MCF 10A (cell line): ENCODE measurements around the gene ST3GAL3. TPM values are rescaled to one million over a fixed set of nuclear protein-coding genes. Genes with fewer than 3 reads are reported as not detected.

Experiments
- BruUV-seq: library from RNA; stranded (reverse); fragments of 400-500 nt; replicated peaks from 2 replicates; lab custom pipeline; 2021; lab: Mats Ljungman, UMichigan
- CTCF ChIA-PET: fragments of 300-600 bp; sonication (Branson Sonifier 250); formaldehyde crosslinking; extraction: SDS; loops from one replicate; lab custom pipeline; 2021; ENCODE audit warnings: antibody characterized with exemption, inconsistent platforms; lab: Yijun Ruan, JAX
- POLR2A ChIA-PET: fragments of 300-600, 350-650 bp; sonication (Branson Sonifier 250); formaldehyde crosslinking; extraction: SDS; loops from one replicate; lab custom pipeline; 2020; ENCODE audit warnings: antibody characterized with exemption, inconsistent platforms; lab: Yijun Ruan, JAX
- DNase-seq: peaks from one replicate; pipeline ENCODE4 v3.0.0-alpha.2; 2018; ENCODE audit not compliant: unreplicated experiment
- H3K27ac Mint-ChIP-seq: one replicate; pipeline ENCODE4 v1.8.0; 2022; ENCODE audit warnings: mild to moderate bottlenecking, low read depth, mixed read lengths; ENCODE audit not compliant: unreplicated experiment
- H3K27me3 Mint-ChIP-seq: one replicate; pipeline ENCODE4 v1.8.0; 2022; ENCODE audit warnings: mixed read lengths; ENCODE audit not compliant: insufficient read depth, unreplicated experiment
- H3K36me3 Mint-ChIP-seq: one replicate; pipeline ENCODE4 v1.8.0; 2022; ENCODE audit warnings: mild to moderate bottlenecking, moderate library complexity, mixed read lengths; ENCODE audit not compliant: insufficient read depth, unreplicated experiment
- H3K4me1 Mint-ChIP-seq: one replicate; pipeline ENCODE4 v1.8.0; 2022; ENCODE audit warnings: mixed read lengths; ENCODE audit not compliant: insufficient read depth, unreplicated experiment
- H3K4me3 Mint-ChIP-seq: one replicate; pipeline ENCODE4 v1.8.0; 2022; ENCODE audit warnings: mild to moderate bottlenecking, moderate library complexity, mixed read lengths; ENCODE audit not compliant: unreplicated experiment
- H3K9me3 Mint-ChIP-seq: one replicate; pipeline ENCODE4 v1.8.0; 2022; ENCODE audit warnings: mixed read lengths; ENCODE audit not compliant: unreplicated experiment
- CTCF ChIP-seq: fragments of 200-600 bp; IDR thresholded peaks from one replicate; pipeline ENCODE4 v1.8.0; 2022; ENCODE audit warnings: antibody characterized with exemption, mild to moderate bottlenecking; ENCODE audit not compliant: unreplicated experiment
- intact Hi-C: fragments of 100-400 bp; cut with micrococcal nuclease; formaldehyde crosslinking; loops from 2 replicates; pipeline ENCODE4 v1.14.1; 2022
- total RNA-seq: library from RNA; stranded (reverse); gene quantifications from 2 replicates; pipeline ENCODE4 v1.2.3, GENCODE V29; 2022

ST3GAL3 gene
- total RNA-seq, 1 experiment from 2014 or later, result 24.2 TPM

GRCh38 chr1:43779805-43780403, 72.6 kb downstream of the ST3GAL3 start:
- Mint-ChIP-seq H3K27ac (no peak overlapping the region), H3K27me3 (no peaks in the 10 kb centered on the region), H3K4me1 (peaks cover 14% of the 10 kb centered on the region), H3K36me3 (peaks cover 17% of the 10 kb centered on the region), H3K9me3 (no peaks in the 10 kb centered on the region), H3K4me3 (no peak overlapping the region)
- no peak for DNase-seq
- no peak for TF ChIP-seq CTCF
- ChIA-PET POLR2A (interaction anchor here (1.0 to 1.3 kb wide), 2 partner anchors 15 to 155 kb away, joined by 3 to 4 read pairs; no protein-coding TSS in a partner anchor), CTCF (no interaction called here)
- BruUV-seq, result no TSS peak
- intact Hi-C loops, result no loop called here

GRCh38 chr1:43781574-43781973, 74.2 kb downstream of the ST3GAL3 start:
- no peak overlapping the region for H3K4me3 Mint-ChIP-seq
- no TSS peak for BruUV-seq
- H3K27ac Mint-ChIP-seq, result no peak overlapping the region
- DNase-seq, result no peak
- no peaks in the 10 kb centered on the region for H3K27me3 Mint-ChIP-seq
- CTCF ChIA-PET, result no interaction called here
- H3K9me3 Mint-ChIP-seq, result no peaks in the 10 kb centered on the region
- no peak for TF ChIP-seq CTCF
- intact Hi-C loops, result no loop called here
- H3K4me1 Mint-ChIP-seq, result peaks cover 13% of the 10 kb centered on the region
- peaks cover 12% of the 10 kb centered on the region for H3K36me3 Mint-ChIP-seq
- POLR2A ChIA-PET, result interaction anchor here (0.7 kb wide), 1 partner anchor 121 kb away, joined by 4 read pairs; no protein-coding TSS in a partner anchor

DNA sequence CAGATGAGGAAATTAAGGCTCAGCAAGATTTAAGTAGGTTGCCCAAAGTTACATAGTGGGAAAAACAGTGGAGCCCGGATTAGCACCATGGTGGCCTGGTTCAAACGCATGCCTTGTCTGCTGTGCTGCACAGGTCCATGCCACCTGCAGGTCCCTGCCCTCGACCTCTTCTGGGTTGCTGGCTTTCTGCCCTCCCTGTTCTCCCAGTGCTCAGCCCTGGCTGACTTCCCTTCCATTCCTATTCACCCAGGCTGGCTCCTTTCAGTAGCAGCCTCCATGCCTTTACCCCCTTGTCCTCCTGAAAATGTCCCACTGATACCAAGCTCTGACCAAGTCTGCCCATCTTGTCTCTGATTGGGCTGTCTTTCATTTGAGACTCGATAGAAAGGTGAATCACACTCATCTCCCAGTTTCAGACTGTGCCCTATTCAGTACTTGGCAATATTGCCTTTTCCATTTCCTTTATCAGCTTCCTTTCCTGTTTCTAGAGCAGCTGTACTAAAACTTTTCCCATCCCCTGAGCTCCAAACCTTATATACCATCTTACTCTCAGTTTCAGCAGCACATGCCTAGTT, 75.8 kb downstream of the ST3GAL3 start:
- Mint-ChIP-seq H3K27ac (peak overlapping the region; percentile 60), H3K9me3 (no peaks in the 10 kb centered on the region), H3K27me3 (no peaks in the 10 kb centered on the region), H3K4me1 (peaks cover 13% of the 10 kb centered on the region), H3K4me3 (no peak overlapping the region), H3K36me3 (peaks cover 8% of the 10 kb centered on the region)
- no peak for TF ChIP-seq CTCF
- ChIA-PET CTCF (interaction anchor here (0.6 to 1.1 kb wide), 2 partner anchors 74 to 152 kb away, joined by 3 to 6 read pairs; no protein-coding TSS in a partner anchor), POLR2A (interaction anchor here (0.6 to 1.3 kb wide), 5 partner anchors 11 to 195 kb away, joined by 3 to 4 read pairs (median 4); no protein-coding TSS in a partner anchor)
- BruUV-seq, result no TSS peak
- no peak for DNase-seq
- intact Hi-C loops, result no loop called here

- Mint-ChIP-seq H3K36me3 (peaks cover 5% of the 10 kb centered on the region), H3K9me3 (no peaks in the 10 kb centered on the region), H3K27me3 (no peaks in the 10 kb centered on the region), H3K27ac (peak overlapping the region; percentile 60), H3K4me1 (peaks cover 13% of the 10 kb centered on the region), H3K4me3 (no peak overlapping the region)
- ChIA-PET CTCF (interaction anchor here (0.6 to 1.1 kb wide), 2 partner anchors 74 to 151 kb away, joined by 3 to 6 read pairs; no protein-coding TSS in a partner anchor), POLR2A (interaction anchor here (0.6 to 1.3 kb wide), 6 partner anchors 11 to 195 kb away, joined by 3 to 4 read pairs (median 4); no protein-coding TSS in a partner anchor)
- no TSS peak for BruUV-seq
- TF ChIP-seq CTCF, result no peak
- intact Hi-C loops, result no loop called here
- peak; percentile 84 for DNase-seq
These were observed 76.4 kb downstream of the ST3GAL3 start for GRCh38 chr1:43783671-43784205.
